ENCODE results near the gene FCF1.

DNA sequence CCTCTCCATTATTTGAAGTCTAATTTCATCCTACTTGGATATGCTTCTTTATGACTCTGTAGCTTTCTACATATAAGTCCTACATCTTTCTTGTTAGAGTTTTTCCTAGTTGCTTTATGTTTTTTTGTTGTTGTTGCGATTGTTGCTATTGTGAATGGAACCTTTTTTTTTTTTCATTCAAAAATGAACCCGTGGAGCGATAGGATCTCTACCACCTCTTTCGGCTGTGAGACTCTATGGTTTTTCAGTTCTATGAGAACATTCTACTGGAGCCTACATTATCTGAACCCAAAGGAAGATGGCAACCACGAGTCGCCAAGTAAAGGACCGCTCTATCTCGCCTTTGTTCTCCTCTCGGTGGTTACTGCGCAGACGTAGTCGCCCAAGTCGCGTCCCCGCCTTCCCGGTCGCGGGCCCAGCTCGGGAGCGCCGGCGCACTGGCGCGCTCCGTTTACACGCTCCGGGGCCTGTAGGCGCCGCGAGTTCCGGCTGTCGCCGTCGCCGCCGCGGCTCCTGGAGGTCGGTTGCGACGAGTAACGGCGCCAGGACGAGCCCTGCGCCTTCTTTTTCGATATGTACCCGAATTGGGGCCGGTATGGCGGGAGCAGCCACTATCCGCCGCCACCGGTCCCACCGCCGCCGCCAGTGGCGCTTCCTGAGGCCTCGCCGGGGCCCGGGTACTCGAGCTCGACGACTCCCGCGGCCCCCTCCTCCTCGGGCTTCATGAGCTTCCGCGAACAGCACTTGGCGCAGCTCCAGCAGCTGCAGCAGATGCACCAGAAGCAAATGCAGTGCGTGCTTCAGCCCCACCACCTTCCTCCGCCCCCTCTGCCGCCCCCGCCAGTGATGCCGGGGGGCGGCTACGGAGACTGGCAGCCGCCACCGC, 50.2 kb downstream of the FCF1 start, which contains the start of gene YLPM1:
- TF ChIP-seq NR3C1 (CRISPR knock-in tag; conservative IDR thresholded peaks at IDR 0.05; ENCODE audit: low read depth) (no peak), NFYB (CRISPR knock-in tag; conservative IDR thresholded peaks at IDR 0.05; ENCODE audit: low read depth) (no peak), RORB (CRISPR knock-in tag; IDR thresholded peaks at IDR 0.05) (no peak)
- TF ChIP-seq, protein P1, sequence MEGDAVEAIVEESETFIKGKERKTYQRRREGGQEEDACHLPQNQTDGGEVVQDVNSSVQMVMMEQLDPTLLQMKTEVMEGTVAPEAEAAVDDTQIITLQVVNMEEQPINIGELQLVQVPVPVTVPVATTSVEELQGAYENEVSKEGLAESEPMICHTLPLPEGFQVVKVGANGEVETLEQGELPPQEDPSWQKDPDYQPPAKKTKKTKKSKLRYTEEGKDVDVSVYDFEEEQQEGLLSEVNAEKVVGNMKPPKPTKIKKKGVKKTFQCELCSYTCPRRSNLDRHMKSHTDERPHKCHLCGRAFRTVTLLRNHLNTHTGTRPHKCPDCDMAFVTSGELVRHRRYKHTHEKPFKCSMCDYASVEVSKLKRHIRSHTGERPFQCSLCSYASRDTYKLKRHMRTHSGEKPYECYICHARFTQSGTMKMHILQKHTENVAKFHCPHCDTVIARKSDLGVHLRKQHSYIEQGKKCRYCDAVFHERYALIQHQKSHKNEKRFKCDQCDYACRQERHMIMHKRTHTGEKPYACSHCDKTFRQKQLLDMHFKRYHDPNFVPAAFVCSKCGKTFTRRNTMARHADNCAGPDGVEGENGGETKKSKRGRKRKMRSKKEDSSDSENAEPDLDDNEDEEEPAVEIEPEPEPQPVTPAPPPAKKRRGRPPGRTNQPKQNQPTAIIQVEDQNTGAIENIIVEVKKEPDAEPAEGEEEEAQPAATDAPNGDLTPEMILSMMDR (IDR thresholded peaks at IDR 0.05), result no peak
